Measurements from ENCODE around the gene LBR.
"Not testable (repeated sequence)": the region's sequence is repeated elsewhere in the genome, so short reads cannot be mapped to it uniquely, and the experiment has no call there.

The LBR gene

GRCh38 chr1:225422795-225423517 is 4.9 kb downstream of the LBR start:
- no peak for DNase-seq (ENCODE audit: low spot score)

GRCh38 chr1:225422031-225422605 is 5.7 kb downstream of the LBR start:
- no peak for DNase-seq (ENCODE audit: low spot score)

- DNase-seq (ENCODE audit: low spot score), result no peak
Measured at GRCh38 chr1:225418598-225418997, 9.2 kb downstream of the LBR start.

- no peak for DNase-seq (ENCODE audit: low spot score)
Measured at GRCh38 chr1:225418059-225418458, 9.8 kb downstream of the LBR start.

GRCh38 chr1:225415967-225416745 is 11.7 kb downstream of the LBR start:
- DNase-seq (ENCODE audit: low spot score), result no peak

- no peak for DNase-seq (ENCODE audit: low spot score)
Measured at GRCh38 chr1:225415307-225415706, 12.5 kb downstream of the LBR start.

GRCh38 chr1:225413708-225414375 is 14.0 kb downstream of the LBR start:
- no peak for DNase-seq (ENCODE audit: low spot score)

GRCh38 chr1:225412803-225413351 is 15.0 kb downstream of the LBR start:
- no peak for DNase-seq (ENCODE audit: low spot score)

- no peak for DNase-seq (ENCODE audit: low spot score)
Measured at GRCh38 chr1:225412321-225412720, 15.5 kb downstream of the LBR start.

- DNase-seq (ENCODE audit: low spot score), result no peak
Measured at GRCh38 chr1:225410036-225410435, 17.8 kb downstream of the LBR start.

- no peak for DNase-seq (ENCODE audit: low spot score)
Measured at GRCh38 chr1:225409051-225409450, 18.8 kb downstream of the LBR start.

- DNase-seq (ENCODE audit: low spot score), result no peak
Measured at GRCh38 chr1:225408249-225408648, 19.6 kb downstream of the LBR start.

GRCh38 chr1:225407755-225408154 is 20.1 kb downstream of the LBR start:
- DNase-seq (ENCODE audit: low spot score), result no peak

- no peak for DNase-seq (ENCODE audit: low spot score)
Measured at GRCh38 chr1:225406976-225407725, 20.7 kb downstream of the LBR start.

GRCh38 chr1:225400968-225401367 is 26.9 kb downstream of the LBR start:
- DNase-seq (ENCODE audit: low spot score), result no peak

- DNase-seq (ENCODE audit: low spot score), result no peak
Measured at GRCh38 chr1:225396357-225396756, 31.5 kb downstream of the LBR start.

GRCh38 chr1:225389843-225390242 is 38.0 kb downstream of the LBR start:
- no peak for DNase-seq (ENCODE audit: low spot score)

GRCh38 chr1:225388372-225388771 is 39.5 kb downstream of the LBR start:
- no peak for DNase-seq (ENCODE audit: low spot score)

- DNase-seq (ENCODE audit: low spot score), result not testable (repeated sequence)
Measured at GRCh38 chr1:225386860-225387259, 41.0 kb downstream of the LBR start.

- no peak for DNase-seq (ENCODE audit: low spot score)
Measured at GRCh38 chr1:225380691-225381090, 47.1 kb downstream of the LBR start.

GRCh38 chr1:225378880-225379279 is 49.0 kb downstream of the LBR start:
- DNase-seq (ENCODE audit: low spot score), result no peak

- no peak for DNase-seq (ENCODE audit: low spot score)
Measured at GRCh38 chr1:225374996-225375395, 52.8 kb downstream of the LBR start.

All from cerebellar cortex (tissue), 1 donor.